ENCODE measurements around the gene PKN3. TPM values are rescaled to one million over a fixed set of nuclear protein-coding genes. Genes with fewer than 3 reads are reported as not detected.
A peak's percentile ranks its signal among the peaks of the same experiment; 100 is the strongest.

Gene PKN3
- total and polyA plus RNA-seq, 2 of the 13 experiments (the other 11 are each of a cell fraction or from before 2014, with no cell fraction given): 10.5 to 13.2 TPM

DNA sequence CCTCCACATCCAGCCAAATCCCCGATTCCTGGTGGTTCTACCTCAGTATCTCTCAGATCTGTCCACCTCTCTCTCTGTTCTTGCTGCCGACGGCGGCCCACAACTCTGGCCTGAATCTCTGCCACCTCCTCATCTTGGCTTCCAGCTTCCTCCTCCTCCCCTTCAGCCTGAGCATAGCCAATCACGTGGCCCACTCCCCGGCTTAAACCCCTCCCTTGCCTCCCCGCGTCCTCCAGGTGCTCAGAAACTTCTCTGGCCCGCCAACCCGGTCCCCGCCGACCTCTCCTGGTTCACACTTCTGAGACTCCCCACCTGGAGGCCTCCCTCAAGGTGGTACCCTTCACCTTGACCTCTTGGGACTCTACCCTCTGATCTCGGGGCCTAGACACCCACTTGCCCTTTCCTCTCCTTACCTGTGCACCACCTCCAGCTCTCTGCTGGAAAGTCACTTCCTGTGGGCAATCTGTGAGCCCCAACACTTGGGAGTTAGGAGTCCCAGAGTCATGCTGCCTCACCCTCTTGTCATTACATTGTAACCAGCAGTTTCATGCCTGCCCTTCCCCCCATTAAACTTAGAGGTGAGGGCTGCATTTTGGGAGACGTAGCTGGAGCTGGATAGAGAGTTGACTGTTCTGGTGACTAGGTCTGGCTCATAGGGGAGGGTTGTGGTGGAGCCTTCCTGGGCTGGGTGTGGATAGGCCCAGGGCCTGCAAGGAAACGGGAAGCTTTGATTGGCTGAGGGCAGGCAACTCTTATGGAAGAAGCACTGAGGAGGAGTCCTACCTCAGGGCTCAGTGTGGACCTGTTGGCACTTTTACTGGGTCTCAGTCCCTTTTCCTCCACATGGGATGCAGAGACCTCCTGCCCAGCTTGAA is 17.7 kb upstream of the PKN3 start (continued):
- TF ChIP-seq, protein P1, sequence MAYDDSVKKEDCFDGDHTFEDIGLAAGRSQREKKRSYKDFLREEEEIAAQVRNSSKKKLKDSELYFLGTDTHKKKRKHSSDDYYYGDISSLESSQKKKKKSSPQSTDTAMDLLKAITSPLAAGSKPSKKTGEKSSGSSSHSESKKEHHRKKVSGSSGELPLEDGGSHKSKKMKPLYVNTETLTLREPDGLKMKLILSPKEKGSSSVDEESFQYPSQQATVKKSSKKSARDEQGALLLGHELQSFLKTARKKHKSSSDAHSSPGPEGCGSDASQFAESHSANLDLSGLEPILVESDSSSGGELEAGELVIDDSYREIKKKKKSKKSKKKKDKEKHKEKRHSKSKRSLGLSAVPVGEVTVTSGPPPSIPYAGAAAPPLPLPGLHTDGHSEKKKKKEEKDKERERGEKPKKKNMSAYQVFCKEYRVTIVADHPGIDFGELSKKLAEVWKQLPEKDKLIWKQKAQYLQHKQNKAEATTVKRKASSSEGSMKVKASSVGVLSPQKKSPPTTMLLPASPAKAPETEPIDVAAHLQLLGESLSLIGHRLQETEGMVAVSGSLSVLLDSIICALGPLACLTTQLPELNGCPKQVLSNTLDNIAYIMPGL (CRISPR knock-in tag; IDR thresholded peaks at IDR 0.05; ENCODE audit: borderline replicate concordance in 1 of 2, low read depth in 1 of 2): peak in 1 of 2 experiments; percentile 78; a peak in 2 of 4 replicates
- TF ChIP-seq, protein P2, sequence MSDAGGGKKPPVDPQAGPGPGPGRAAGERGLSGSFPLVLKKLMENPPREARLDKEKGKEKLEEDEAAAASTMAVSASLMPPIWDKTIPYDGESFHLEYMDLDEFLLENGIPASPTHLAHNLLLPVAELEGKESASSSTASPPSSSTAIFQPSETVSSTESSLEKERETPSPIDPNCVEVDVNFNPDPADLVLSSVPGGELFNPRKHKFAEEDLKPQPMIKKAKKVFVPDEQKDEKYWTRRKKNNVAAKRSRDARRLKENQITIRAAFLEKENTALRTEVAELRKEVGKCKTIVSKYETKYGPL (CRISPR knock-in tag; IDR thresholded peaks at IDR 0.05): no peak
- TF ChIP-seq ZNF782 (CRISPR knock-in tag; IDR thresholded peaks at IDR 0.05; ENCODE audit: borderline replicate concordance): no peak; the same call in 1 of the 2 replicates
- no peak for TF ChIP-seq NFE2L2 (IDR thresholded peaks at IDR 0.05; ENCODE audit: low read length)
- TF ChIP-seq, protein P3, sequence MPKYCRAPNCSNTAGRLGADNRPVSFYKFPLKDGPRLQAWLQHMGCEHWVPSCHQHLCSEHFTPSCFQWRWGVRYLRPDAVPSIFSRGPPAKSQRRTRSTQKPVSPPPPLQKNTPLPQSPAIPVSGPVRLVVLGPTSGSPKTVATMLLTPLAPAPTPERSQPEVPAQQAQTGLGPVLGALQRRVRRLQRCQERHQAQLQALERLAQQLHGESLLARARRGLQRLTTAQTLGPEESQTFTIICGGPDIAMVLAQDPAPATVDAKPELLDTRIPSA (CRISPR knock-in tag; IDR thresholded peaks at IDR 0.05; ENCODE audit: borderline replicate concordance): peak; percentile 32; the same call in 1 of the 2 replicates
- no peak for TF ChIP-seq RCOR2 (CRISPR knock-in tag; IDR thresholded peaks at IDR 0.05)
- TF ChIP-seq, protein P4, sequence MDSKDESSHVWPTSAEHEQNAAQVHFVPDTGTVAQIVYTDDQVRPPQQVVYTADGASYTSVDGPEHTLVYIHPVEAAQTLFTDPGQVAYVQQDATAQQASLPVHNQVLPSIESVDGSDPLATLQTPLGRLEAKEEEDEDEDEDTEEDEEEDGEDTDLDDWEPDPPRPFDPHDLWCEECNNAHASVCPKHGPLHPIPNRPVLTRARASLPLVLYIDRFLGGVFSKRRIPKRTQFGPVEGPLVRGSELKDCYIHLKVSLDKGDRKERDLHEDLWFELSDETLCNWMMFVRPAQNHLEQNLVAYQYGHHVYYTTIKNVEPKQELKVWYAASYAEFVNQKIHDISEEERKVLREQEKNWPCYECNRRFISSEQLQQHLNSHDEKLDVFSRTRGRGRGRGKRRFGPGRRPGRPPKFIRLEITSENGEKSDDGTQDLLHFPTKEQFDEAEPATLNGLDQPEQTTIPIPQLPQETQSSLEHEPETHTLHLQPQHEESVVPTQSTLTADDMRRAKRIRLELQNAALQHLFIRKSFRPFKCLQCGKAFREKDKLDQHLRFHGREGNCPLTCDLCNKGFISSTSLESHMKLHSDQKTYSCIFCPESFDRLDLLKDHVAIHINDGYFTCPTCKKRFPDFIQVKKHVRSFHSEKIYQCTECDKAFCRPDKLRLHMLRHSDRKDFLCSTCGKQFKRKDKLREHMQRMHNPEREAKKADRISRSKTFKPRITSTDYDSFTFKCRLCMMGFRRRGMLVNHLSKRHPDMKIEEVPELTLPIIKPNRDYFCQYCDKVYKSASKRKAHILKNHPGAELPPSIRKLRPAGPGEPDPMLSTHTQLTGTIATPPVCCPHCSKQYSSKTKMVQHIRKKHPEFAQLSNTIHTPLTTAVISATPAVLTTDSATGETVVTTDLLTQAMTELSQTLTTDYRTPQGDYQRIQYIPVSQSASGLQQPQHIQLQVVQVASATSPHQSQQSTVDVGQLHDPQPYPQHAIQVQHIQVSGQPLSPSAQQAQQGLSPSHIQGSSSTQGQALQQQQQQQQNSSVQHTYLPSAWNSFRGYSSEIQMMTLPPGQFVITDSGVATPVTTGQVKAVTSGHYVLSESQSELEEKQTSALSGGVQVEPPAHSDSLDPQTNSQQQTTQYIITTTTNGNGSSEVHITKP (CRISPR knock-in tag; IDR thresholded peaks at IDR 0.05; ENCODE audit: low read depth): no peak
- TF ChIP-seq ZNF34 (CRISPR knock-in tag; IDR thresholded peaks at IDR 0.05; ENCODE audit: borderline replicate concordance): 0 out of 2 replicates have a peak, but pooled peaks have one; percentile 12
- TF ChIP-seq MAF1 (CRISPR knock-in tag; IDR thresholded peaks at IDR 0.05; ENCODE audit: borderline replicate concordance): no peak
- TF ChIP-seq PAX8 (CRISPR knock-in tag; IDR thresholded peaks at IDR 0.05; ENCODE audit: borderline replicate concordance): no peak
- no peak; the same call in 1 of the 2 replicates for TF ChIP-seq ZNF678 (CRISPR knock-in tag; IDR thresholded peaks at IDR 0.05)
- no peak for TF ChIP-seq TAF15 (IDR thresholded peaks at IDR 0.05; ENCODE audit: low read depth, low read length, poor library complexity, severe bottlenecking)
- TF ChIP-seq MIER3 (CRISPR knock-in tag; IDR thresholded peaks at IDR 0.05; ENCODE audit: borderline replicate concordance): no peak
- peak; percentile 52 for TF ChIP-seq ASH2L (IDR thresholded peaks at IDR 0.05; ENCODE audit: insufficient read length, low read depth, low read length)
- TF ChIP-seq ZNF20 (CRISPR knock-in tag; IDR thresholded peaks at IDR 0.05): no peak
- no peak for TF ChIP-seq ZNF598 (CRISPR knock-in tag; IDR thresholded peaks at IDR 0.05; ENCODE audit: borderline replicate concordance)
- no peak for TF ChIP-seq ATF7-NPFF (CRISPR knock-in tag; IDR thresholded peaks at IDR 0.05; ENCODE audit: low read depth)
- TF ChIP-seq ZNF234 (CRISPR knock-in tag; conservative IDR thresholded peaks at IDR 0.05): 0 out of 2 replicates have a peak, but pooled peaks have one; percentile 74
- TF ChIP-seq ZNF24 (IDR thresholded peaks at IDR 0.05): no peak
- no peak for TF ChIP-seq ZNF816 (CRISPR knock-in tag; IDR thresholded peaks at IDR 0.05; ENCODE audit: borderline replicate concordance)
- no peak for TF ChIP-seq FOXP1 (IDR thresholded peaks at IDR 0.05)
- 0 out of 2 replicates have a peak, but pooled peaks have one; percentile 18 for TF ChIP-seq FOXP1 (CRISPR knock-in tag; IDR thresholded peaks at IDR 0.05)
